Erythroblast (primary cell): ENCODE data around the gene POTEB2.
"Not testable (repeated sequence)": the region's sequence is repeated elsewhere in the genome, so short reads cannot be mapped to it uniquely, and the experiment has no call there.

ENCODE experiments used
- DNase-seq, 2 experiments: peaks; one replicate each; lab custom pipeline; 2025; lab: John Stamatoyannopoulos, UW

Gene POTEB2

GRCh38 chr15:20866214-20866613 is at the start of gene POTEB2:
Gene POTEB2 (minus strand): TSS chr15:20866314. CDS start chr15:20866281, 33 bp downstream.
- not testable (repeated sequence) for DNase-seq

DNA sequence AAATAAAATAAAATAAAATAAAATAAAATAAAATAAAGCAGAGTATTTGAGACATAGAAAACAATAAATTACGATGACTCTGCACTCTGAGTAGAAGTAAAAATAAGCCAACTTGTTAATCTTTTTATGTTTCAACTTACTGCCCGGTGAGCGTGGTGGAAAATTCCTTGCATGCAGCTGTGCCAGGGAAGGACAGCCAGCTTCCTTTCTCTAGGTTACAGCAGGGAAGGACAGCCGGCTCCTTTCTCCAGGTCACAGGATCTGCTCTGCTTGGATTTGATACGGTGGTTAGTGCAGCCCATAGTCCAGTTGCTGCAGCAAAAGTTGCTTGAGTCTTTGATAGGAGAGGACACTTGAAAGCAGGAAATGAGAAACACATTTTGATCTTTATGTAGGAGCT is 13.8 kb upstream of the POTEB2 start:
- DNase-seq: not testable (repeated sequence)

DNA sequence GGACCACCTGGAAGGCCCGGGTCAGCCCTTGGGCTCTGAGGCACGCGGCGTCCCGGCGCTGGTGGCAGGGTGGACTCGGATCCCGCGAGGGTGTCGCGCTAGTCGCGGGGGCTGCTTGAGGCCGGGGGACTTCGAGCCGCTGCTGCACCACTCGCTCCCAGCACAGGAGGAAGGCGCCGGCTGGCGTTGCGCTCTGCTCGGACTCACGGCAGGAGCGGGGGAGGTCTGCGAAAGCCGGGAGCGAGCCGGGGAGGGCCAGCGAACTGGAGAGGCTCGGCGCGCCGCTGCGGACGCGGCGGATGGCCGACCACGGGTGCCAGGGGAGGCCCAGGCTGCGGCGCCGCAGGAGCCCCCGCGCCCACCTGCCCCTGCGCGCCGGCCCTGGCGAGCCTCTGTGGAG is 12.3 kb upstream of the POTEB2 start:
- not testable (repeated sequence) for DNase-seq

- not testable (repeated sequence) for DNase-seq
These were observed 11.7 kb upstream of the POTEB2 start for GRCh38 chr15:20877819-20878218.
